ENCODE measurements around the gene FAM20B. TPM values are rescaled to one million over a fixed set of nuclear protein-coding genes. Genes with fewer than 3 reads are reported as not detected.
A peak's percentile ranks its signal among the peaks of the same experiment; 100 is the strongest.

FAM20B gene
- total and polyA plus RNA-seq, 2 experiments from 2014 or later: 5.3 to 22.5 TPM

DNA sequence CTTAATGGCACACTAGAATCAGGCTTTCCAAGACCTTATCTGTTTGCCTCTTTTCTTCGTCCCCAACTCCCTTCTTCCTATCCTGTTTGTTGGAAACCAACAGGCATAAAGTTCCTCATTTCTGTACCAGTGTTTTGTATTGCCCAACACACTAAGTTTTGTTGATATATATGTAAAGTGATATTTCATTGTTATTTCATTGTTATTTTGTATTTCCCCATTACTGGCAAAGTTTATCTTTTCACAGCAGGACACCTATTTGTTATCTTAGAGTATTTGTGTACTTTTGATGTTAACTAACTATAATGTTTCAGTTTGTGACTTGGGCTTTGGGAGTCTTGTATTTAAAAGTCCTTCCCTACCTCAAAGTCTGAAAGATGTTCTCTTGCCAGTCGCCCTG is 27.1 kb downstream of the FAM20B start:
- Histone ChIP-seq H3K9me2 (ENCODE audit: insufficient read depth) (no peaks in the 10 kb centered on the region), H3K27ac (ENCODE audit: low read depth) (no peak overlapping the region), H3K4me1 (ENCODE audit: insufficient read depth) (peaks cover 5% of the 10 kb centered on the region; the same call in 1 of the 2 replicates), H3K79me2 (replicated peaks; ENCODE audit: insufficient read depth) (no peaks in the 10 kb centered on the region; the same call in 1 of the 2 replicates), H3F3A (replicated peaks; ENCODE audit: low read depth) (no peaks in the 10 kb centered on the region), H3K4me3 (no peak overlapping the region), H3K27me3 (ENCODE audit: insufficient read depth) (no peaks in the 10 kb centered on the region), H2AFZ (no peak overlapping the region), H3K4me2 (no peak overlapping the region), H3K36me3 (ENCODE audit: insufficient read depth) (no peaks in the 10 kb centered on the region), H4K20me1 (replicated peaks; ENCODE audit: insufficient read depth) (no peaks in the 10 kb centered on the region)
- no peak for TF ChIP-seq NANOG (IDR thresholded peaks at IDR 0.05; ENCODE audit: borderline replicate concordance)
- TF ChIP-seq, protein P1, sequence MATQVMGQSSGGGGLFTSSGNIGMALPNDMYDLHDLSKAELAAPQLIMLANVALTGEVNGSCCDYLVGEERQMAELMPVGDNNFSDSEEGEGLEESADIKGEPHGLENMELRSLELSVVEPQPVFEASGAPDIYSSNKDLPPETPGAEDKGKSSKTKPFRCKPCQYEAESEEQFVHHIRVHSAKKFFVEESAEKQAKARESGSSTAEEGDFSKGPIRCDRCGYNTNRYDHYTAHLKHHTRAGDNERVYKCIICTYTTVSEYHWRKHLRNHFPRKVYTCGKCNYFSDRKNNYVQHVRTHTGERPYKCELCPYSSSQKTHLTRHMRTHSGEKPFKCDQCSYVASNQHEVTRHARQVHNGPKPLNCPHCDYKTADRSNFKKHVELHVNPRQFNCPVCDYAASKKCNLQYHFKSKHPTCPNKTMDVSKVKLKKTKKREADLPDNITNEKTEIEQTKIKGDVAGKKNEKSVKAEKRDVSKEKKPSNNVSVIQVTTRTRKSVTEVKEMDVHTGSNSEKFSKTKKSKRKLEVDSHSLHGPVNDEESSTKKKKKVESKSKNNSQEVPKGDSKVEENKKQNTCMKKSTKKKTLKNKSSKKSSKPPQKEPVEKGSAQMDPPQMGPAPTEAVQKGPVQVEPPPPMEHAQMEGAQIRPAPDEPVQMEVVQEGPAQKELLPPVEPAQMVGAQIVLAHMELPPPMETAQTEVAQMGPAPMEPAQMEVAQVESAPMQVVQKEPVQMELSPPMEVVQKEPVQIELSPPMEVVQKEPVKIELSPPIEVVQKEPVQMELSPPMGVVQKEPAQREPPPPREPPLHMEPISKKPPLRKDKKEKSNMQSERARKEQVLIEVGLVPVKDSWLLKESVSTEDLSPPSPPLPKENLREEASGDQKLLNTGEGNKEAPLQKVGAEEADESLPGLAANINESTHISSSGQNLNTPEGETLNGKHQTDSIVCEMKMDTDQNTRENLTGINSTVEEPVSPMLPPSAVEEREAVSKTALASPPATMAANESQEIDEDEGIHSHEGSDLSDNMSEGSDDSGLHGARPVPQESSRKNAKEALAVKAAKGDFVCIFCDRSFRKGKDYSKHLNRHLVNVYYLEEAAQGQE (IDR thresholded peaks at IDR 0.05; ENCODE audit: unreplicated experiment): no peak
- Mint-ChIP-seq H3K36me3 (ENCODE audit: low read depth) (peaks cover 29% of the 10 kb centered on the region), H3K9me3 (peaks cover 3% of the 10 kb centered on the region; the same call in 1 of the 3 replicates), H3K27ac (no peak overlapping the region), H3K4me3 (no peak overlapping the region), H3K4me1 (peaks cover 5% of the 10 kb centered on the region; the same call in 2 of the 3 replicates), H3K27me3 (ENCODE audit: insufficient read depth, low read depth, poor library complexity) (no peaks in the 10 kb centered on the region)
- ATAC-seq: no peak
- DNase-seq (ENCODE audit: low spot score): no peak

DNA sequence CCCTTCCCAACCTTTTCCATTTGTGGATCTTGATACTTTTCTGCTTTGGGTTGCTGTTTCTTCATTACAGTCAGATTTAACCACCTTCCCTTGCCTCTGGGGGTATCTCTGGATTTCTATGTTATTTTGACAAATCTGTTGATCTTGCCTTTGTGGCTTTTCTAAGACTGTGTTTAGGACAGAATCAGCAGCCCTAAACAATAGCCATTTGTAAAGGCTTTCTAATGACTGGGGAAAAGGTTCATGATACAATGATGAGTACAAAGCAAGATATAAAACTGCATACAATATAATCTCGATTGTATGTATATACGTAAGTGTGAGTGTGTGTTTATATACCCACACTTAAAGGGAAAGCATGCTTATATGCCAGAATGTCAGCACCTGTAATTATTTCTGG is 27.8 kb downstream of the FAM20B start:
- H3K4me3 Mint-ChIP-seq: no peak overlapping the region
- no peak overlapping the region for H2AFZ ChIP-seq
- ATAC-seq (no peak), DNase-seq (ENCODE audit: low spot score) (no peak)
- no peak overlapping the region for H3K4me3 ChIP-seq
- peaks cover 29% of the 10 kb centered on the region for H3K36me3 Mint-ChIP-seq (ENCODE audit: low read depth)
- H3K9me3 Mint-ChIP-seq: peaks cover 3% of the 10 kb centered on the region; the same call in 1 of the 3 replicates
- no peak for TF ChIP-seq CREB1 (CRISPR knock-in tag; IDR thresholded peaks at IDR 0.05; ENCODE audit: low read depth)
- H3K27me3 Mint-ChIP-seq (ENCODE audit: insufficient read depth, low read depth, poor library complexity): no peaks in the 10 kb centered on the region
- peak overlapping the region; percentile 39; the same call in 1 of the 2 replicates for H3K27ac Mint-ChIP-seq
- H3K36me3 ChIP-seq (ENCODE audit: insufficient read depth): no peaks in the 10 kb centered on the region
- H3K27me3 ChIP-seq (ENCODE audit: insufficient read depth): no peaks in the 10 kb centered on the region
- no peak overlapping the region for H3K27ac ChIP-seq (ENCODE audit: low read depth)
- H3K4me1 ChIP-seq (ENCODE audit: insufficient read depth): peaks cover 13% of the 10 kb centered on the region
- no peaks in the 10 kb centered on the region for H3K79me2 ChIP-seq (replicated peaks; ENCODE audit: insufficient read depth)
- no peak overlapping the region for H3K4me2 ChIP-seq
- H4K20me1 ChIP-seq (replicated peaks; ENCODE audit: insufficient read depth): no peaks in the 10 kb centered on the region
- H3F3A ChIP-seq (replicated peaks; ENCODE audit: low read depth): no peaks in the 10 kb centered on the region
- peaks cover 10% of the 10 kb centered on the region for H3K4me1 Mint-ChIP-seq
- H3K9me2 ChIP-seq (ENCODE audit: insufficient read depth): no peaks in the 10 kb centered on the region

DNA sequence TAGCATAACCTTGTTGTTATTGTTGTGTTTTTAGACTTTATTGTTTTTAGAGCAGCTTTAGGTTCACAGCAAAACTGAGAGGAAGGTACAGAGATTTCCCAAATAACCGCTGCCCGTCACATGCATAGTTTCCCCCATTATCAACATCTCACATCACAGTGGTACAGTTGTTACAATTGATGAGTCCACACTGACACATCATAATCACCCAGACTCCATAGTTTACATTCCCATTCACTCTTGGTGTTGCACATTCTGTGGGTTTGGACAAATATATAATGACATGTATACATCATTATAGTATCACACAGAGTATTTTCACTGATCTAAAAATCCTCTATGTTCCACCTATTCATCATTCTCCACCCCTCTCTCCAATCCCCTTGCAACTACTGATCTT is 30.2 kb downstream of the FAM20B start:
- H4K20me1 ChIP-seq (replicated peaks; ENCODE audit: insufficient read depth): no peaks in the 10 kb centered on the region
- H3K9me2 ChIP-seq (ENCODE audit: insufficient read depth): no peaks in the 10 kb centered on the region
- H2AFZ ChIP-seq: no peak overlapping the region
- no peaks in the 10 kb centered on the region for H3F3A ChIP-seq (replicated peaks; ENCODE audit: low read depth)
- ATAC-seq (no peak), DNase-seq (ENCODE audit: low spot score) (no peak)
- no peak overlapping the region for H3K27ac ChIP-seq (ENCODE audit: low read depth)
- H3K4me3 ChIP-seq: no peak overlapping the region
- Mint-ChIP-seq H3K4me3 (no peak overlapping the region), H3K27ac (no peak overlapping the region), H3K4me1 (peaks cover 19% of the 10 kb centered on the region), H3K9me3 (peaks cover 3% of the 10 kb centered on the region; the same call in 1 of the 3 replicates), H3K27me3 (ENCODE audit: insufficient read depth, low read depth, poor library complexity) (no peaks in the 10 kb centered on the region), H3K36me3 (ENCODE audit: low read depth) (peaks cover 37% of the 10 kb centered on the region)
- no peaks in the 10 kb centered on the region for H3K36me3 ChIP-seq (ENCODE audit: insufficient read depth)
- H3K27me3 ChIP-seq (ENCODE audit: insufficient read depth): no peaks in the 10 kb centered on the region
- peaks cover 30% of the 10 kb centered on the region for H3K4me1 ChIP-seq (ENCODE audit: insufficient read depth)
- no peak overlapping the region for H3K4me2 ChIP-seq
- no peaks in the 10 kb centered on the region for H3K79me2 ChIP-seq (replicated peaks; ENCODE audit: insufficient read depth)
- TF ChIP-seq CREB1 (CRISPR knock-in tag; IDR thresholded peaks at IDR 0.05; ENCODE audit: low read depth) (no peak), ZNF331 (CRISPR knock-in tag; IDR thresholded peaks at IDR 0.05; ENCODE audit: low read depth) (no peak), STAT1 (IDR thresholded peaks at IDR 0.05; ENCODE audit: unreplicated experiment) (no peak), EZH2phosphoT487 (IDR thresholded peaks at IDR 0.05; ENCODE audit: unreplicated experiment) (no peak), ZNF114 (CRISPR knock-in tag; IDR thresholded peaks at IDR 0.05) (no peak)
- TF ChIP-seq, protein P1 (IDR thresholded peaks at IDR 0.05; ENCODE audit: unreplicated experiment): no peak
- TF ChIP-seq, protein P2, sequence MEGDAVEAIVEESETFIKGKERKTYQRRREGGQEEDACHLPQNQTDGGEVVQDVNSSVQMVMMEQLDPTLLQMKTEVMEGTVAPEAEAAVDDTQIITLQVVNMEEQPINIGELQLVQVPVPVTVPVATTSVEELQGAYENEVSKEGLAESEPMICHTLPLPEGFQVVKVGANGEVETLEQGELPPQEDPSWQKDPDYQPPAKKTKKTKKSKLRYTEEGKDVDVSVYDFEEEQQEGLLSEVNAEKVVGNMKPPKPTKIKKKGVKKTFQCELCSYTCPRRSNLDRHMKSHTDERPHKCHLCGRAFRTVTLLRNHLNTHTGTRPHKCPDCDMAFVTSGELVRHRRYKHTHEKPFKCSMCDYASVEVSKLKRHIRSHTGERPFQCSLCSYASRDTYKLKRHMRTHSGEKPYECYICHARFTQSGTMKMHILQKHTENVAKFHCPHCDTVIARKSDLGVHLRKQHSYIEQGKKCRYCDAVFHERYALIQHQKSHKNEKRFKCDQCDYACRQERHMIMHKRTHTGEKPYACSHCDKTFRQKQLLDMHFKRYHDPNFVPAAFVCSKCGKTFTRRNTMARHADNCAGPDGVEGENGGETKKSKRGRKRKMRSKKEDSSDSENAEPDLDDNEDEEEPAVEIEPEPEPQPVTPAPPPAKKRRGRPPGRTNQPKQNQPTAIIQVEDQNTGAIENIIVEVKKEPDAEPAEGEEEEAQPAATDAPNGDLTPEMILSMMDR (conservative IDR thresholded peaks at IDR 0.05; ENCODE audit: low read depth in 2 of 2): no peak
- TF ChIP-seq, protein P3, sequence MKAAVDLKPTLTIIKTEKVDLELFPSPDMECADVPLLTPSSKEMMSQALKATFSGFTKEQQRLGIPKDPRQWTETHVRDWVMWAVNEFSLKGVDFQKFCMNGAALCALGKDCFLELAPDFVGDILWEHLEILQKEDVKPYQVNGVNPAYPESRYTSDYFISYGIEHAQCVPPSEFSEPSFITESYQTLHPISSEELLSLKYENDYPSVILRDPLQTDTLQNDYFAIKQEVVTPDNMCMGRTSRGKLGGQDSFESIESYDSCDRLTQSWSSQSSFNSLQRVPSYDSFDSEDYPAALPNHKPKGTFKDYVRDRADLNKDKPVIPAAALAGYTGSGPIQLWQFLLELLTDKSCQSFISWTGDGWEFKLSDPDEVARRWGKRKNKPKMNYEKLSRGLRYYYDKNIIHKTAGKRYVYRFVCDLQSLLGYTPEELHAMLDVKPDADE (IDR thresholded peaks at IDR 0.05): no peak

Data from GM23338 (cell line).